Measurements from ENCODE around the gene RAB40C. TPM values are rescaled to one million over a fixed set of nuclear protein-coding genes. Genes with fewer than 3 reads are reported as not detected.
A peak's percentile ranks its signal among the peaks of the same experiment; 100 is the strongest.

RAB40C gene
- total and polyA plus RNA-seq, 9 of the 15 experiments (the other 6 are each of a cell fraction or from before 2014, with no cell fraction given) = 0.17 to 23.4 (median 8.7) TPM

DNA sequence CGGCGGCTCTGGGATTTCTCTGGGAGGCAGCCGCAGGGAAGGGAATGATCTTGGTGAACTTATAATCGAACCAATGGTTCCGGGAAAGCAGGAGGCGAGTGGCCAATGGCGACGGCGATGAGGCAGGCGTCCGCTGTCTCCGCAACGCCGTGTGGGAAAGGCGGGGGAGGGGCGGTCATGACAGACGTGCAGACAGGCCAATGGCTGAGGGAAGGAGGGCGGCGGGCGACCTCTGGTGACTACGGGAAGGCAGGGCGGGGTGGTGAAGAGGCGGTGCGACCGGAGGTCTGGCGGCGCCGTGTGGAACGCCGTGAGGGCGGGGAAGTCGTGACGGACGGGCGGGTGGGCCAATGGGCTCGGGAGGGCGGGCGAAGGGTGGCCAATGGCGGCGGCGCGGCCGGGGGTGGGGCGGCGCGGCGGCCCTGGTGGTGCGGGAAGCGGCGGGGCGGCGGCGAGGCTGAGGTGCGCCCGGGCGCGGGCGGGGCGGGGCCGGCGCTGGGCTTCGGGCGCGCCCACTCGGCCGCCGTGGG is at the start of gene RAB40C (continued):
- TF ChIP-seq, protein P1, sequence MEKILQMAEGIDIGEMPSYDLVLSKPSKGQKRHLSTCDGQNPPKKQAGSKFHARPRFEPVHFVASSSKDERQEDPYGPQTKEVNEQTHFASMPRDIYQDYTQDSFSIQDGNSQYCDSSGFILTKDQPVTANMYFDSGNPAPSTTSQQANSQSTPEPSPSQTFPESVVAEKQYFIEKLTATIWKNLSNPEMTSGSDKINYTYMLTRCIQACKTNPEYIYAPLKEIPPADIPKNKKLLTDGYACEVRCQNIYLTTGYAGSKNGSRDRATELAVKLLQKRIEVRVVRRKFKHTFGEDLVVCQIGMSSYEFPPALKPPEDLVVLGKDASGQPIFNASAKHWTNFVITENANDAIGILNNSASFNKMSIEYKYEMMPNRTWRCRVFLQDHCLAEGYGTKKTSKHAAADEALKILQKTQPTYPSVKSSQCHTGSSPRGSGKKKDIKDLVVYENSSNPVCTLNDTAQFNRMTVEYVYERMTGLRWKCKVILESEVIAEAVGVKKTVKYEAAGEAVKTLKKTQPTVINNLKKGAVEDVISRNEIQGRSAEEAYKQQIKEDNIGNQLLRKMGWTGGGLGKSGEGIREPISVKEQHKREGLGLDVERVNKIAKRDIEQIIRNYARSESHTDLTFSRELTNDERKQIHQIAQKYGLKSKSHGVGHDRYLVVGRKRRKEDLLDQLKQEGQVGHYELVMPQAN (IDR thresholded peaks at IDR 0.05; ENCODE audit: borderline replicate concordance) = 0 out of 2 replicates have a peak, but pooled peaks have one; percentile 7
- TF ChIP-seq RAD21 (CRISPR knock-in tag; conservative IDR thresholded peaks at IDR 0.05 in 1 of 2, IDR thresholded peaks at IDR 0.05 in 1 of 2) = no peak
- TF ChIP-seq, protein P2, sequence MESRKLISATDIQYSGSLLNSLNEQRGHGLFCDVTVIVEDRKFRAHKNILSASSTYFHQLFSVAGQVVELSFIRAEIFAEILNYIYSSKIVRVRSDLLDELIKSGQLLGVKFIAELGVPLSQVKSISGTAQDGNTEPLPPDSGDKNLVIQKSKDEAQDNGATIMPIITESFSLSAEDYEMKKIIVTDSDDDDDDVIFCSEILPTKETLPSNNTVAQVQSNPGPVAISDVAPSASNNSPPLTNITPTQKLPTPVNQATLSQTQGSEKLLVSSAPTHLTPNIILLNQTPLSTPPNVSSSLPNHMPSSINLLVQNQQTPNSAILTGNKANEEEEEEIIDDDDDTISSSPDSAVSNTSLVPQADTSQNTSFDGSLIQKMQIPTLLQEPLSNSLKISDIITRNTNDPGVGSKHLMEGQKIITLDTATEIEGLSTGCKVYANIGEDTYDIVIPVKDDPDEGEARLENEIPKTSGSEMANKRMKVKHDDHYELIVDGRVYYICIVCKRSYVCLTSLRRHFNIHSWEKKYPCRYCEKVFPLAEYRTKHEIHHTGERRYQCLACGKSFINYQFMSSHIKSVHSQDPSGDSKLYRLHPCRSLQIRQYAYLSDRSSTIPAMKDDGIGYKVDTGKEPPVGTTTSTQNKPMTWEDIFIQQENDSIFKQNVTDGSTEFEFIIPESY (CRISPR knock-in tag; IDR thresholded peaks at IDR 0.05) = no peak
- no peak for TF ChIP-seq ZNF764 (CRISPR knock-in tag; IDR thresholded peaks at IDR 0.05; ENCODE audit: low read depth)
- TF ChIP-seq, protein P3, sequence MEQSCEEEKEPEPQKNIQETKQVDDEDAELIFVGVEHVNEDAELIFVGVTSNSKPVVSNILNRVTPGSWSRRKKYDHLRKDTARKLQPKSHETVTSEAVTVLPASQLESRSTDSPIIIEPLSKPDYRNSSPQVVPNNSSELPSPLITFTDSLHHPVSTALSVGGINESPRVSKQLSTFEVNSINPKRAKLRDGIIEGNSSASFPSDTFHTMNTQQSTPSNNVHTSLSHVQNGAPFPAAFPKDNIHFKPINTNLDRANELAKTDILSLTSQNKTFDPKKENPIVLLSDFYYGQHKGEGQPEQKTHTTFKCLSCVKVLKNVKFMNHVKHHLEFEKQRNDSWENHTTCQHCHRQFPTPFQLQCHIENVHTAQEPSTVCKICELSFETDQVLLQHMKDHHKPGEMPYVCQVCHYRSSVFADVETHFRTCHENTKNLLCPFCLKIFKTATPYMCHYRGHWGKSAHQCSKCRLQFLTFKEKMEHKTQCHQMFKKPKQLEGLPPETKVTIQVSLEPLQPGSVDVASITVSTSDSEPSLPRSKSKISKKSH (CRISPR knock-in tag; IDR thresholded peaks at IDR 0.05) = no peak
- peak in 1 of 3 experiments; percentile 26 for TF ChIP-seq YY1 (IDR thresholded peaks at IDR 0.05; ENCODE audit: borderline replicate concordance in 1 of 3, control insufficient read depth in 1 of 3, extremely low read depth in 1 of 3, insufficient read depth in 3 of 3, insufficient read length in 1 of 3, insufficient replicate concordance in 2 of 3, low read depth in 1 of 3, low read length in 2 of 3)
- TF ChIP-seq ZNF121 (CRISPR knock-in tag; conservative IDR thresholded peaks at IDR 0.05) = no peak
- no peak for TF ChIP-seq NR2C2 (CRISPR knock-in tag; IDR thresholded peaks at IDR 0.05)
- 0 out of 2 replicates have a peak, but pooled peaks have one; percentile 1 for TF ChIP-seq NR2C2 (tag; IDR thresholded peaks at IDR 0.05)
- no peak for TF ChIP-seq SRSF7 (optimal IDR thresholded peaks at IDR 0.05; ENCODE audit: low read depth, low read length)
- TF ChIP-seq, protein P4, sequence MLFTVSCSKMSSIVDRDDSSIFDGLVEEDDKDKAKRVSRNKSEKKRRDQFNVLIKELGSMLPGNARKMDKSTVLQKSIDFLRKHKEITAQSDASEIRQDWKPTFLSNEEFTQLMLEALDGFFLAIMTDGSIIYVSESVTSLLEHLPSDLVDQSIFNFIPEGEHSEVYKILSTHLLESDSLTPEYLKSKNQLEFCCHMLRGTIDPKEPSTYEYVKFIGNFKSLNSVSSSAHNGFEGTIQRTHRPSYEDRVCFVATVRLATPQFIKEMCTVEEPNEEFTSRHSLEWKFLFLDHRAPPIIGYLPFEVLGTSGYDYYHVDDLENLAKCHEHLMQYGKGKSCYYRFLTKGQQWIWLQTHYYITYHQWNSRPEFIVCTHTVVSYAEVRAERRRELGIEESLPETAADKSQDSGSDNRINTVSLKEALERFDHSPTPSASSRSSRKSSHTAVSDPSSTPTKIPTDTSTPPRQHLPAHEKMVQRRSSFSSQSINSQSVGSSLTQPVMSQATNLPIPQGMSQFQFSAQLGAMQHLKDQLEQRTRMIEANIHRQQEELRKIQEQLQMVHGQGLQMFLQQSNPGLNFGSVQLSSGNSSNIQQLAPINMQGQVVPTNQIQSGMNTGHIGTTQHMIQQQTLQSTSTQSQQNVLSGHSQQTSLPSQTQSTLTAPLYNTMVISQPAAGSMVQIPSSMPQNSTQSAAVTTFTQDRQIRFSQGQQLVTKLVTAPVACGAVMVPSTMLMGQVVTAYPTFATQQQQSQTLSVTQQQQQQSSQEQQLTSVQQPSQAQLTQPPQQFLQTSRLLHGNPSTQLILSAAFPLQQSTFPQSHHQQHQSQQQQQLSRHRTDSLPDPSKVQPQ (CRISPR knock-in tag; IDR thresholded peaks at IDR 0.05; ENCODE audit: borderline replicate concordance) = no peak
- TF ChIP-seq HNRNPH1 (optimal IDR thresholded peaks at IDR 0.05; ENCODE audit: low read depth, low read length) = no peak
- TF ChIP-seq NRF1 (conservative IDR thresholded peaks at IDR 0.05 in 1 of 2, IDR thresholded peaks at IDR 0.05 in 1 of 2) = no peak; a peak in 1 of 4 replicates
- TF ChIP-seq KHSRP (IDR thresholded peaks at IDR 0.05) = no peak
- TF ChIP-seq ATF1 (CRISPR knock-in tag; IDR thresholded peaks at IDR 0.05) = peak; percentile 71
- peak; percentile 57 for TF ChIP-seq ATF1 (tag; IDR thresholded peaks at IDR 0.05)
